Osteoblast (primary cell): ENCODE data around the gene KCTD19. TPM values are rescaled to one million over a fixed set of nuclear protein-coding genes. Genes with fewer than 3 reads are reported as not detected.

ENCODE experiments used
- DNase-seq: peaks from one replicate; pipeline ENCODE4 v3.0.0; 2011; ENCODE audit warnings: low spot score, mixed read lengths; ENCODE audit not compliant: insufficient read length; ENCODE audit errors: missing footprints
- H2AFZ ChIP-seq: 2 replicates; pipeline ENCODE4 v1.6.0; 2011; ENCODE audit warnings: mild to moderate bottlenecking, low read length
- H3K27ac ChIP-seq: 2 replicates; pipeline ENCODE4 v1.5.1; 2011; ENCODE audit warnings: mild to moderate bottlenecking, low read depth, low read length, moderate library complexity
- H3K27me3 ChIP-seq: 2 replicates; pipeline ENCODE4 v1.6.0; 2012; ENCODE audit warnings: mild to moderate bottlenecking, control low read depth, inconsistent platforms, low read length, moderate library complexity; ENCODE audit not compliant: insufficient read depth
- H3K36me3 ChIP-seq: 2 replicates; pipeline ENCODE4 v1.5.1; 2011; ENCODE audit warnings: mild to moderate bottlenecking, low read length, control low read depth, moderate library complexity; ENCODE audit not compliant: insufficient read depth
- H3K4me1 ChIP-seq: 2 replicates; pipeline ENCODE4 v1.5.1; 2011; ENCODE audit warnings: mild to moderate bottlenecking, low read length, control low read depth, moderate library complexity; ENCODE audit not compliant: insufficient read depth
- H3K4me2 ChIP-seq: 2 replicates; pipeline ENCODE4 v1.6.0; 2011; ENCODE audit warnings: mild to moderate bottlenecking, low read length; ENCODE audit not compliant: insufficient read depth
- H3K4me3 ChIP-seq: fragments of 200-600 bp; sonication (generic); 3 replicates; pipeline ENCODE4 v1.5.1; 2012; ENCODE audit warnings: mild to moderate bottlenecking, low read length, inconsistent platforms; ENCODE audit not compliant: insufficient read depth
- H3K79me2 ChIP-seq: 2 replicates; pipeline ENCODE4 v1.6.0; 2012; ENCODE audit warnings: mild to moderate bottlenecking, low read length, control low read depth, inconsistent platforms; ENCODE audit not compliant: insufficient read depth
- H3K9me3 ChIP-seq: 2 replicates; pipeline ENCODE4 v1.5.1; 2011; ENCODE audit warnings: low read depth, low read length, control low read depth
- H4K20me1 ChIP-seq: 2 replicates; pipeline ENCODE4 v1.6.0; 2012; ENCODE audit warnings: mild to moderate bottlenecking, low read length, control low read depth; ENCODE audit not compliant: insufficient read depth
- total RNA-seq: library from RNA; depleted of rRNA; stranded (reverse); fragments of >200 nt; gene quantifications from 2 replicates; pipeline ENCODE4 v1.2.3, GENCODE V29; 2012
- TF ChIP-seq, protein P1 (sequence below): IDR thresholded peaks from 2 replicates; pipeline ENCODE4 v1.5.1; 2011; ENCODE audit warnings: mild to moderate bottlenecking, low read depth, low read length, moderate library complexity; ENCODE audit errors: extremely low read depth

The KCTD19 gene
- total RNA-seq, 1 donor, result not detected

GRCh38 chr16:67248401-67249177 lies 78.0 kb downstream of the KCTD19 start, which contains the start of gene SLC9A5:
Gene SLC9A5 (plus strand): TSS chr16:67248979. CDS start chr16:67249015, 36 bp downstream.
- Histone ChIP-seq H3K4me2 (peak within 1 kb of the TSS; percentile 84), H4K20me1 (peaks cover 2% of the 10 kb centered on the region), H3K4me3 (peak within 1 kb of the TSS; percentile 94), H3K27ac (peak within 1 kb of the TSS; percentile 42), H3K9me3 (no peaks in the 10 kb centered on the region), H2AFZ (peak within 1 kb of the TSS; percentile 78), H3K27me3 (no peaks in the 10 kb centered on the region), H3K4me1 (peaks cover 49% of the 10 kb centered on the region), H3K79me2 (peaks cover 27% of the 10 kb centered on the region), H3K36me3 (peaks cover 4% of the 10 kb centered on the region)
- TF ChIP-seq, protein P1, sequence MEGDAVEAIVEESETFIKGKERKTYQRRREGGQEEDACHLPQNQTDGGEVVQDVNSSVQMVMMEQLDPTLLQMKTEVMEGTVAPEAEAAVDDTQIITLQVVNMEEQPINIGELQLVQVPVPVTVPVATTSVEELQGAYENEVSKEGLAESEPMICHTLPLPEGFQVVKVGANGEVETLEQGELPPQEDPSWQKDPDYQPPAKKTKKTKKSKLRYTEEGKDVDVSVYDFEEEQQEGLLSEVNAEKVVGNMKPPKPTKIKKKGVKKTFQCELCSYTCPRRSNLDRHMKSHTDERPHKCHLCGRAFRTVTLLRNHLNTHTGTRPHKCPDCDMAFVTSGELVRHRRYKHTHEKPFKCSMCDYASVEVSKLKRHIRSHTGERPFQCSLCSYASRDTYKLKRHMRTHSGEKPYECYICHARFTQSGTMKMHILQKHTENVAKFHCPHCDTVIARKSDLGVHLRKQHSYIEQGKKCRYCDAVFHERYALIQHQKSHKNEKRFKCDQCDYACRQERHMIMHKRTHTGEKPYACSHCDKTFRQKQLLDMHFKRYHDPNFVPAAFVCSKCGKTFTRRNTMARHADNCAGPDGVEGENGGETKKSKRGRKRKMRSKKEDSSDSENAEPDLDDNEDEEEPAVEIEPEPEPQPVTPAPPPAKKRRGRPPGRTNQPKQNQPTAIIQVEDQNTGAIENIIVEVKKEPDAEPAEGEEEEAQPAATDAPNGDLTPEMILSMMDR, result no peak
- peak; percentile 91 for DNase-seq

DNA sequence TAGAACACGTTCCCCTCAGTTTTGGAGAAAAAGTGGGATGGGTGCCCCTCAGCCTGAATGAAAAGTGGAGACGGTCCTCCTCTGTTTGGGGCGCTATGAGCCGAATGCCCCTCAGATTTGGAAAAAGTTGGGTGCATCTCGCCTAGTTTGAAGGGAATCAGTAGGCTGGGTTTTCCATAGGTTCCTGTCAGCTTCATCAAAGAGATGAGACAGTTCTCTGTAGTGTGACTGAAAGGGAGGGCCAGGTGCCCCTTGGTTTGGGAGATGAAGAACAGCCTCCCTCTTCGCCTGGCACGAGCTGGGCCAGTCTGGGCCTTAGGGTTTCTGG lies 78.5 kb downstream of the KCTD19 start:
- no peaks in the 10 kb centered on the region for H3K36me3 ChIP-seq

DNA sequence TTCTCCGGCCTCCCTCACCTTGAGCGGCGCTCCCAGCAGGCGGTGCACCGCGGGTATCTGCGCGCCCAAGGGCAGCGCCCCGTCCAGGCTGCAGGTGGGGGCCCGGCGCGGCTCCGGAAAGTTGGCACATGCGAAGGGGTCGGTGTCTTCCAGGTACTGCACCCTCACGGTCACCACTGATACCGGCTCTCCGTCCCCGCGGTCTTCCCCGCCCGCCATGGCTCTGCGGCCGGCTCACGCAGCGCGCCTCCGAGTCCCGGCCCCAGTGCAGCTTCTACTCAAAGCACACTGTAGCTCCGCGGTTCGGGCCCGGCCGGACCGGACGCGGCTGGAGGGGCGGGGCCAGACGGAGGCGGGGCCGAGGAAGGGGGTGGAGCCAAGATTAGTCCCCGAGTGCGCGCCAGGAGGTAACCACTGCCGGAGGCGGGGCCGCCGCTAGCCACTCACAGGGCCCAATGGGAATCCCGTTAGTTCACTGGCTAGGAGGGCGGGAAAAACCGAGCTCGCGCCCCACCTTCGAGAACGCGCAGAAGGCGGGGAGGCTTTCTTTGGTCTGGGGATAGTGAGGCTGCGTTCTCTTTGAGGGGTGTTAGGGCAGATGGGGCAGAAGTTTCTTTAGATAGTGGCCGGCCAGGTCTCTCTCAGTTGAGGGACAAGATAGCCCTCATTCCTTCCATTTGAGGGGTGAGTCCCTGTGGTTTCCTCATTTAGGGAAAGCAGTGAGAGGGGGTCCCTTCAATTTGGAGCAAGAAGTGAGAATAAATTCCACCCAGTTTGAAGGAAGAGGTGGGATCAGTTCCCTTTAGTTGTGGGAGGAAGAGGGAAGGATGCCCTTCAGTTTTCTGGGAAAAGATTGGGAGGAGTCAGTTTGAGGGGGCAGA lies 79.1 kb downstream of the KCTD19 start, which contains the start of gene FHOD1:
Gene FHOD1 (minus strand): TSS at position 290 of the 881 bp plus-strand sequence. CDS start 71 bp downstream, at position 219.
- peak within 1 kb of the TSS; percentile 94 for H3K4me3 ChIP-seq
- peaks cover 37% of the 10 kb centered on the region for H3K79me2 ChIP-seq
- peak within 1 kb of the TSS; percentile 84 for H3K4me2 ChIP-seq
- peak within 1 kb of the TSS; percentile 57 for H2AFZ ChIP-seq
- no peaks in the 10 kb centered on the region for H3K27me3 ChIP-seq
- no peaks in the 10 kb centered on the region for H3K9me3 ChIP-seq
- peak; percentile 99 for DNase-seq
- TF ChIP-seq, protein P1, result no peak
- H3K36me3 ChIP-seq, result no peaks in the 10 kb centered on the region
- H3K27ac ChIP-seq, result peak within 1 kb of the TSS; percentile 61
- no peaks in the 10 kb centered on the region for H4K20me1 ChIP-seq
- H3K4me1 ChIP-seq, result peaks cover 59% of the 10 kb centered on the region

More for the DNA sequence above, 78.5 kb downstream of the KCTD19 start:
- TF ChIP-seq, protein P1, result no peak
- Histone ChIP-seq H3K4me3 (peak overlapping the region; percentile 94), H3K79me2 (peaks cover 32% of the 10 kb centered on the region), H3K9me3 (no peaks in the 10 kb centered on the region), H3K4me2 (peak overlapping the region; percentile 84), H3K4me1 (peaks cover 55% of the 10 kb centered on the region), H3K27me3 (no peaks in the 10 kb centered on the region), H4K20me1 (peaks cover 2% of the 10 kb centered on the region), H2AFZ (no peak overlapping the region), H3K27ac (peak overlapping the region; percentile 42)
- no peak for DNase-seq
